GM12892 (cell line): ENCODE results near the gene HMGA1.

Source experiments
- POLR2A ChIP-seq: IDR thresholded peaks from 2 replicates; pipeline ENCODE4 v1.6.1; 2011; ENCODE audit warnings: low read depth, low read length, control low read depth
- POLR2AphosphoS5 ChIP-seq: IDR thresholded peaks from 2 replicates; pipeline ENCODE4 v1.6.1; 2011; ENCODE audit warnings: low read depth, low read length, control low read depth
- TAF1 ChIP-seq: IDR thresholded peaks from 2 replicates; pipeline ENCODE4 v1.6.1; 2011; ENCODE audit warnings: low read depth, mild to moderate bottlenecking, control low read depth, low read length, borderline replicate concordance

GRCh38 chr6:34274129-34274528, 37.5 kb downstream of the HMGA1 start:
- TF ChIP-seq POLR2AphosphoS5 (no peak), POLR2A (no peak), TAF1 (no peak)
